Mammary epithelial cell (primary cell): ENCODE measurements around the gene LRRK2.

Experiments used
- CTCF ChIP-seq, 2 donors: IDR thresholded peaks in 1 of 2; conservative IDR thresholded peaks in 1 of 2; 2 replicates each; pipeline ENCODE4 v1.5.1; 2011 to 2012; ENCODE audit warnings: inconsistent platforms in 2 of 2, low read length in 2 of 2, mild to moderate bottlenecking in 2 of 2, control low read depth in 1 of 2, low read depth in 1 of 2; ENCODE audit not compliant: insufficient read depth in 1 of 2; ENCODE audit errors: extremely low read depth in 1 of 2
- EZH2 ChIP-seq: IDR thresholded peaks from 2 replicates; pipeline ENCODE4 v1.6.1; 2012; ENCODE audit warnings: low read length, inconsistent platforms, borderline replicate concordance

- TF ChIP-seq CTCF (conservative IDR thresholded peaks at IDR 0.05 in 1 of 2, IDR thresholded peaks at IDR 0.05 in 1 of 2; ENCODE audit: extremely low read depth in 1 of 2, insufficient read depth in 1 of 2, low read depth in 1 of 2, low read length in 2 of 2) (no peak), EZH2 (no peak)
These were observed 168.2 kb downstream of the LRRK2 start for GRCh38 chr12:40393026-40393425.
